Astrocyte (in vitro differentiated cells and primary cell): ENCODE data around the gene FASTKD2. TPM values are rescaled to one million over a fixed set of nuclear protein-coding genes. Genes with fewer than 3 reads are reported as not detected.

Experiments
- DNase-seq: peaks from one replicate; pipeline ENCODE4 v3.0.0-alpha.2; 2010; ENCODE audit warnings: low read depth
- FAIRE-seq: peaks from 2 replicates; lab custom pipeline; 2011; peaks lifted over from hg19 to GRCh38; lab: Jason Lieb, UNC
- H2AFZ ChIP-seq: 2 replicates; pipeline ENCODE4 v1.6.0; 2012; ENCODE audit warnings: low read depth, low read length, inconsistent platforms
- H3K27ac ChIP-seq: 2 replicates; pipeline ENCODE4 v1.5.1; 2011; ENCODE audit warnings: low read depth, low read length, inconsistent platforms
- H3K27me3 ChIP-seq: 2 replicates; pipeline ENCODE4 v1.6.0; 2011; ENCODE audit warnings: low read length, inconsistent platforms; ENCODE audit not compliant: insufficient read depth
- H3K36me3 ChIP-seq: 2 replicates; pipeline ENCODE4 v1.5.1; 2011; ENCODE audit warnings: low read length, inconsistent platforms; ENCODE audit not compliant: insufficient read depth
- H3K4me1 ChIP-seq: 2 replicates; pipeline ENCODE4 v1.5.1; 2011; ENCODE audit warnings: low read length, inconsistent platforms; ENCODE audit not compliant: insufficient read depth
- H3K4me2 ChIP-seq: 2 replicates; pipeline ENCODE4 v1.6.0; 2012; ENCODE audit warnings: low read length, inconsistent platforms
- H3K4me3 ChIP-seq: 2 replicates; pipeline ENCODE4 v1.5.1; 2011; ENCODE audit warnings: low read depth, mild to moderate bottlenecking, low read length, inconsistent platforms; ENCODE audit not compliant: insufficient read depth
- H3K79me2 ChIP-seq: 2 replicates; pipeline ENCODE4 v1.6.0; 2012; ENCODE audit warnings: mild to moderate bottlenecking, low read length, inconsistent platforms; ENCODE audit not compliant: insufficient read depth
- H3K9ac ChIP-seq: 2 replicates; pipeline ENCODE4 v1.6.0; 2012; ENCODE audit warnings: mild to moderate bottlenecking, low read length, inconsistent platforms
- H3K9me3 ChIP-seq: 2 replicates; pipeline ENCODE4 v1.5.1; 2012; ENCODE audit warnings: low read depth, mild to moderate bottlenecking, low read length, inconsistent platforms; ENCODE audit not compliant: insufficient read depth
- H4K20me1 ChIP-seq: 2 replicates; pipeline ENCODE4 v1.6.0; 2012; ENCODE audit warnings: low read length, inconsistent platforms; ENCODE audit not compliant: insufficient read depth
- H3K27ac Mint-ChIP-seq: one replicate; pipeline ENCODE4 v1.8.0; 2021; ENCODE audit warnings: mild to moderate bottlenecking, mixed read lengths; ENCODE audit not compliant: unreplicated experiment
- H3K27me3 Mint-ChIP-seq: one replicate; pipeline ENCODE4 v1.8.0; 2021; ENCODE audit warnings: low read depth, mixed read lengths; ENCODE audit not compliant: unreplicated experiment
- H3K36me3 Mint-ChIP-seq: one replicate; pipeline ENCODE4 v1.8.0; 2021; ENCODE audit warnings: low read depth, mixed read lengths; ENCODE audit not compliant: unreplicated experiment
- H3K4me1 Mint-ChIP-seq: one replicate; pipeline ENCODE4 v1.8.0; 2021; ENCODE audit warnings: low read depth, mixed read lengths; ENCODE audit not compliant: unreplicated experiment
- H3K4me3 Mint-ChIP-seq: one replicate; pipeline ENCODE4 v1.8.0; 2021; ENCODE audit warnings: mild to moderate bottlenecking, moderate library complexity, mixed read lengths; ENCODE audit not compliant: unreplicated experiment
- H3K9me3 Mint-ChIP-seq: one replicate; pipeline ENCODE4 v1.8.0; 2021; ENCODE audit warnings: mild to moderate bottlenecking, mixed read lengths; ENCODE audit not compliant: unreplicated experiment
- EZH2 ChIP-seq: IDR thresholded peaks from 2 replicates; pipeline ENCODE4 v1.6.1; 2012; ENCODE audit warnings: mild to moderate bottlenecking, low read length, inconsistent platforms; ENCODE audit not compliant: insufficient read depth
- total RNA-seq: library from RNA; stranded (reverse); gene quantifications from 2 replicates; pipeline ENCODE4 v1.2.1, GENCODE V29; 2021
- TF ChIP-seq, protein P1 (sequence below): IDR thresholded peaks from 2 replicates; pipeline ENCODE4 v1.5.1; 2011; ENCODE audit warnings: low read depth, mild to moderate bottlenecking, inconsistent platforms, low read length, moderate library complexity; ENCODE audit not compliant: insufficient read depth

The FASTKD2 gene
- total RNA-seq, 1 donor from 2014 or later = 21.7 TPM

DNA sequence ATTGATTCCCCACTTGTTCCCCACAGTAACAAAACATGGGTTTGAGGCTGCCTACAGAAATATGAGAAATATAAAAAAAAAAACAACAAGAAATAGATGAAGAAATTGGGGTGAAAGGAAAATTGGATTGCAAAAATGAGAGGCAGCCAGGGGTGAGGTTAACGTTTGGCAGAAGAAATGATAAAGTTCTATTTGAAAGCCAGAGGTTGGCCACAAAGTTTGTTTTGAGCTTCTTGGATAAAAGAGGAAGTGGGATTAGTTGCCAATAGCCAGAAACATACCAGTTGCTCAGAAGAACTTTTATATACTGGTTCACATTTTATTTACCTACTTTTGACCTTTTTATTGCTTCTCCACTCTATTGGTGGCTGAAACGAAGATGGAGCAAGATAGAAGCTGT, 67.5 kb downstream of the FASTKD2 start:
- Histone ChIP-seq H3K4me3 (no peak overlapping the region), H2AFZ (no peak overlapping the region), H3K9me3 (peaks cover 3% of the 10 kb centered on the region), H3K4me2 (no peak overlapping the region), H3K36me3 (no peaks in the 10 kb centered on the region), H3K27ac (no peak overlapping the region), H3K9ac (no peak overlapping the region), H4K20me1 (no peaks in the 10 kb centered on the region), H3K79me2 (no peaks in the 10 kb centered on the region), H3K27me3 (no peaks in the 10 kb centered on the region), H3K4me1 (no peaks in the 10 kb centered on the region)
- peak; percentile 7 for DNase-seq
- Mint-ChIP-seq H3K9me3 (peaks cover 7% of the 10 kb centered on the region), H3K4me1 (no peaks in the 10 kb centered on the region), H3K4me3 (no peak overlapping the region), H3K27ac (no peak overlapping the region), H3K36me3 (peaks cover 5% of the 10 kb centered on the region), H3K27me3 (no peaks in the 10 kb centered on the region)
- TF ChIP-seq EZH2 = no peak
- TF ChIP-seq, protein P1, sequence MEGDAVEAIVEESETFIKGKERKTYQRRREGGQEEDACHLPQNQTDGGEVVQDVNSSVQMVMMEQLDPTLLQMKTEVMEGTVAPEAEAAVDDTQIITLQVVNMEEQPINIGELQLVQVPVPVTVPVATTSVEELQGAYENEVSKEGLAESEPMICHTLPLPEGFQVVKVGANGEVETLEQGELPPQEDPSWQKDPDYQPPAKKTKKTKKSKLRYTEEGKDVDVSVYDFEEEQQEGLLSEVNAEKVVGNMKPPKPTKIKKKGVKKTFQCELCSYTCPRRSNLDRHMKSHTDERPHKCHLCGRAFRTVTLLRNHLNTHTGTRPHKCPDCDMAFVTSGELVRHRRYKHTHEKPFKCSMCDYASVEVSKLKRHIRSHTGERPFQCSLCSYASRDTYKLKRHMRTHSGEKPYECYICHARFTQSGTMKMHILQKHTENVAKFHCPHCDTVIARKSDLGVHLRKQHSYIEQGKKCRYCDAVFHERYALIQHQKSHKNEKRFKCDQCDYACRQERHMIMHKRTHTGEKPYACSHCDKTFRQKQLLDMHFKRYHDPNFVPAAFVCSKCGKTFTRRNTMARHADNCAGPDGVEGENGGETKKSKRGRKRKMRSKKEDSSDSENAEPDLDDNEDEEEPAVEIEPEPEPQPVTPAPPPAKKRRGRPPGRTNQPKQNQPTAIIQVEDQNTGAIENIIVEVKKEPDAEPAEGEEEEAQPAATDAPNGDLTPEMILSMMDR = no peak
- no peak for FAIRE-seq

DNA sequence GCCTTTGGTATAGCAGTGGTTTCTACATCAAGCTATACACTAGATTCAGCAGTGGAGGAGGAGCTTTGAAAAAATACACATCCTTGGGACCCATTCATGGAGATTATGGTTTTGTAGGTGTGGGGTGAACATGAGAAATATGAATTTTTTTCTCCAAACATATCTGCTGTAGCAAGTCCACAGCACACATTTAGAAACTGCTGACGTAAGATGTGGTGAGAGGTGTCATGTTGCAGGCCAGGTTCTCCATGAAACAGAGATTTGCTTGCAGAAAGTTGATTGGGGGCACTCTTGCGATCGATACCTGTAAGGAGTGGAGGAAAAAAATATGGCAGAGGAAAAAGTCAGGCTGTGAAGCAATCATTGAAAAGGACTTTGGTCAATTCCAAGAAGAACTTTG, 67.9 kb downstream of the FASTKD2 start:
- Mint-ChIP-seq H3K36me3 (peaks cover 5% of the 10 kb centered on the region), H3K4me3 (no peak overlapping the region), H3K9me3 (peaks cover 7% of the 10 kb centered on the region), H3K27ac (no peak overlapping the region), H3K4me1 (no peaks in the 10 kb centered on the region), H3K27me3 (no peaks in the 10 kb centered on the region)
- FAIRE-seq (no peak), DNase-seq (no peak)
- Histone ChIP-seq H3K27ac (no peak overlapping the region), H3K9me3 (peaks cover 3% of the 10 kb centered on the region), H3K4me3 (no peak overlapping the region), H2AFZ (no peak overlapping the region), H3K9ac (no peak overlapping the region), H3K27me3 (no peaks in the 10 kb centered on the region), H4K20me1 (no peaks in the 10 kb centered on the region), H3K4me1 (no peaks in the 10 kb centered on the region), H3K36me3 (no peaks in the 10 kb centered on the region), H3K4me2 (no peak overlapping the region), H3K79me2 (no peaks in the 10 kb centered on the region)
- TF ChIP-seq, protein P1 = no peak
- TF ChIP-seq EZH2 = no peak

DNA sequence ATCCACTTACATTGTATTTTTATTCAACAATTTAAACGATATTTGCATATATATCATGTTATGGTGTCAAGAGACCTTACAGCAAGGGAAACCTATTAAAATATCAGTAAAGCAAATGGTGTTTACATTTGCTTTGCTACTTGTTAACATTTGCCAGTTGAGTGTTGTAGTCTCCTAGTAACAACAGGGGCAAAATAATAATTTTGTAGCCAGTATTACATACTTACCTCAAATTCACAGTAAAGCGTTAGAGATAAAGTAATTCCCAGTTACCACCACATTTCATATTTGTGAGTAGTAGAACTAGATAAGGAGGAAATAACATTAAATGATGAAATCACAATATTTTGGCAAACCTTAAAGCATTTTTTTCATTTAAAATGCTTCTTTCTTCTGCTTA, 71.3 kb downstream of the FASTKD2 start:
- peaks cover 5% of the 10 kb centered on the region for H3K9me3 Mint-ChIP-seq
- Histone ChIP-seq H4K20me1 (no peaks in the 10 kb centered on the region), H3K4me2 (no peak overlapping the region), H3K9ac (no peak overlapping the region), H3K36me3 (no peaks in the 10 kb centered on the region), H3K27me3 (no peaks in the 10 kb centered on the region), H3K4me1 (no peaks in the 10 kb centered on the region), H3K4me3 (no peak overlapping the region), H3K79me2 (no peaks in the 10 kb centered on the region), H3K9me3 (peaks cover 3% of the 10 kb centered on the region), H3K27ac (no peak overlapping the region), H2AFZ (no peak overlapping the region)
- H3K27me3 Mint-ChIP-seq = no peaks in the 10 kb centered on the region
- TF ChIP-seq EZH2 = no peak
- TF ChIP-seq, protein P1 = no peak
- H3K36me3 Mint-ChIP-seq = peaks cover 4% of the 10 kb centered on the region
- no peak overlapping the region for H3K4me3 Mint-ChIP-seq
- DNase-seq (peak; percentile 2), FAIRE-seq (no peak)
- no peak overlapping the region for H3K27ac Mint-ChIP-seq
- H3K4me1 Mint-ChIP-seq = no peaks in the 10 kb centered on the region
